GM19455 (cell line): ENCODE results near the gene NPTX1.

ENCODE experiments used
- ATAC-seq: cut with Tn5 transposase; IDR thresholded peaks from one replicate; pipeline ENCODE4 v1.9.1; 2021; ENCODE audit not compliant: unreplicated experiment

The NPTX1 gene

GRCh38 chr17:80503921-80504320, 27.5 kb upstream of the NPTX1 start:
- ATAC-seq = no peak

GRCh38 chr17:80503031-80503430, 26.6 kb upstream of the NPTX1 start:
- no peak for ATAC-seq

- ATAC-seq = no peak
Observed at GRCh38 chr17:80502578-80502877, 26.1 kb upstream of the NPTX1 start.

GRCh38 chr17:80501741-80502577, 25.6 kb upstream of the NPTX1 start:
- no peak for ATAC-seq

- no peak for ATAC-seq
Observed at GRCh38 chr17:80499961-80500665, 23.7 kb upstream of the NPTX1 start.

GRCh38 chr17:80499560-80499959, 23.2 kb upstream of the NPTX1 start:
- no peak for ATAC-seq

GRCh38 chr17:80498920-80499410, 22.6 kb upstream of the NPTX1 start:
- no peak for ATAC-seq

GRCh38 chr17:80498242-80498919, 22.0 kb upstream of the NPTX1 start:
- no peak for ATAC-seq

- ATAC-seq = no peak
Observed at GRCh38 chr17:80497726-80498241, 21.4 kb upstream of the NPTX1 start.

- ATAC-seq = no peak
Observed at GRCh38 chr17:80494547-80494946, 18.1 kb upstream of the NPTX1 start.

- ATAC-seq = no peak
Observed at GRCh38 chr17:80492343-80493136, 16.1 kb upstream of the NPTX1 start.

- ATAC-seq = no peak
Observed at GRCh38 chr17:80491478-80492342, 15.3 kb upstream of the NPTX1 start.

- ATAC-seq = no peak
Observed at GRCh38 chr17:80487511-80487910, 11.1 kb upstream of the NPTX1 start.

- no peak for ATAC-seq
Observed at GRCh38 chr17:80486692-80487091, 10.3 kb upstream of the NPTX1 start.

GRCh38 chr17:80485846-80486245, 9.4 kb upstream of the NPTX1 start:
- ATAC-seq = no peak

- ATAC-seq = no peak
Observed at GRCh38 chr17:80482555-80483308, 6.3 kb upstream of the NPTX1 start.

- ATAC-seq = no peak
Observed at GRCh38 chr17:80482058-80482318, 5.6 kb upstream of the NPTX1 start.

GRCh38 chr17:80481284-80482057, 5.1 kb upstream of the NPTX1 start:
- ATAC-seq = no peak

GRCh38 chr17:80480248-80480647, 3.8 kb upstream of the NPTX1 start:
- no peak for ATAC-seq
